Naive thymus-derived CD8-positive, alpha-beta T cell (primary cell): Measurements from ENCODE around the gene OR5B17. TPM values are rescaled to one million over a fixed set of nuclear protein-coding genes. Genes with fewer than 3 reads are reported as not detected.
"Not testable (repeated sequence)": the region's sequence is repeated elsewhere in the genome, so short reads cannot be mapped to it uniquely, and the experiment has no call there.

Experiments used
- ATAC-seq, 2 donors: fragments of 150-1000 bp; cut with Tn5 transposase in 1 of 2; sonication (Bioruptor Pico), chemical (Tn5 transposase) in 1 of 2; 1 replicate in 1 of 2; 2 replicates in 1 of 2; pipeline ENCODE4 v1.10.0; 2021; ENCODE audit warnings: mild to moderate bottlenecking in 2 of 2, moderate library complexity in 2 of 2
- POLR2A ChIA-PET: fragments of 350-600 bp; sonication (Branson Sonifier 250); formaldehyde crosslinking; loops from one replicate; lab custom pipeline; 2021; ENCODE audit warnings: antibody characterized with exemption; lab: Charles Lee
- DNase-seq, 10 donors: peaks; one replicate each; pipeline versions ENCODE4 v3.0.0 to v3.0.0-alpha.2; 2020 to 2022
- H3K27ac Mint-ChIP-seq, 10 donors: one replicate each; pipeline ENCODE4 v1.8.0; 2020 to 2022; ENCODE audit warnings: mild to moderate bottlenecking in 10 of 10, mixed read lengths in 10 of 10, moderate library complexity in 4 of 10, inconsistent platforms in 1 of 10
- H3K27me3 Mint-ChIP-seq, 5 donors: one replicate each; pipeline ENCODE4 v1.8.0; 2021 to 2022; ENCODE audit warnings: mixed read lengths in 5 of 5
- H3K36me3 Mint-ChIP-seq, 3 donors: one replicate each; pipeline ENCODE4 v1.8.0; 2020 to 2022; ENCODE audit warnings: mixed read lengths in 3 of 3, mild to moderate bottlenecking in 2 of 3, inconsistent platforms in 1 of 3
- H3K4me1 Mint-ChIP-seq, 4 donors: one replicate each; pipeline ENCODE4 v1.8.0; 2021 to 2022; ENCODE audit warnings: mixed read lengths in 4 of 4
- H3K4me3 Mint-ChIP-seq, 10 donors: one replicate each; pipeline ENCODE4 v1.8.0; 2020 to 2022; ENCODE audit warnings: mild to moderate bottlenecking in 10 of 10, mixed read lengths in 10 of 10, moderate library complexity in 6 of 10, inconsistent platforms in 1 of 10
- H3K9me3 Mint-ChIP-seq, 9 donors: one replicate each; pipeline ENCODE4 v1.8.0; 2020 to 2022; ENCODE audit warnings: mixed read lengths in 9 of 9, mild to moderate bottlenecking in 3 of 9, inconsistent platforms in 1 of 9, moderate library complexity in 1 of 9
- polyA plus RNA-seq, 3 donors: library from polyadenylated mRNA; unstranded; fragments of 300-500 nt; fragmentation: Illumina TruSeq; gene quantifications; one replicate each; pipeline ENCODE4 v1.2.3, GENCODE V29; 2021
- total RNA-seq, 8 experiments: library from RNA in 2 of 8; stranded (reverse) in 2 of 8; gene quantifications; one replicate each; pipeline ENCODE4 v1.2.3 and lab custom pipeline; 2021 to 2026

The OR5B17 gene
- total RNA-seq (not detected), polyA plus RNA-seq (not detected), total RNA-seq (lab: John Stamatoyannopoulos, UW) (0 reads per million in 6 experiments)

DNA sequence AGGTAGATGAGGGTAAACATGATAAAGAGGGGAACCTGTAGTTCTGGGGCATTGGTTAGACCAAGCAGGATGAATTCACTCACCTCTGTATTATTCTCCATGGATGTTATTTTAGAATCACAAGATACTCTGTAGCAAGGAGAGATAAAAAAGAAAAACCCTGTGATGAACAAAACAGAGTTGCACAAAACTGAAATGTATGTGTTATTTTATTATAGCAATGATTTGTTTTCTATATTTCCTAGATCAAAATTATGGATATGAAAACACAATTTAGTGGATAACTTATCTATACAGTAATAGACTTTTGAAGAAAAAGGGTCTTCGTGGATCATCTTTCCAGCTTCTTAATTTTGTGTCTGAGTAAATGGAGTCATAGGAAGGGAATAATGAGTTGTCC lies at the start of gene OR5B17:
Gene OR5B17 (minus strand): TSS at position 101 of the 400 bp plus-strand sequence. CDS start 0 bp downstream, at position 101.
- H3K27me3 Mint-ChIP-seq = peaks cover 3 to 13% (median 9%) of the 10 kb centered on the region in 5 donors
- H3K4me1 Mint-ChIP-seq = no peaks in the 10 kb centered on the region
- H3K27ac Mint-ChIP-seq = no peak within 1 kb of the TSS
- DNase-seq = no peak
- POLR2A ChIA-PET = no interaction called here
- no peaks in the 10 kb centered on the region for H3K9me3 Mint-ChIP-seq
- H3K36me3 Mint-ChIP-seq = no peaks in the 10 kb centered on the region
- H3K4me3 Mint-ChIP-seq = no peak within 1 kb of the TSS
- ATAC-seq = no peak

- no peak within 1 kb of the TSS for H3K4me3 Mint-ChIP-seq
- no peak for ATAC-seq
Observed at GRCh38 chr11:58406774-58407173, 47.9 kb upstream of the OR5B17 start, which contains the start of gene OR5B3. Gene OR5B3 (minus strand): TSS chr11:58406874. CDS start chr11:58403409, 3,465 bp downstream.

DNA sequence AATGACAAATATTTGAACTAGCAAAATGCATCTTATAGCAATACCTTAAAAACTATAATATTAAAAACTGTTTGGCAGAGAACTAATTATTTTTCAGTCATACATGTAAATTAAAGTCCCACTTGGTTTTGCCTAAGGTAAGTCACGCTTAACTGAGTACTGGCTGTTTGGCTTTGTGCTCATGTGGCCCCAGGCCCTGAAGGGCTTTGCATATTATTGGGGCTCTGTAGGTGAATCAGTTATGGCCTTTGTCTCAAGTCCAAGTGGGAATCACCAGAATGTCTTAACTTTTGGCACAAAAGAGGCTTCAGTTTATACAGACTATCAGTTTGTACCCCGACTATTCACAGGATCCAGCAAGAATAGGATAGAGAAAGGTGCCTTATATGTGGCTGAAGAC lies 40.8 kb upstream of the OR5B17 start:
- peaks cover 0 to 11% (median 9%) of the 10 kb centered on the region in 9 donors for H3K9me3 Mint-ChIP-seq
- H3K27ac Mint-ChIP-seq, ATAC-seq, DNase-seq, POLR2A ChIA-PET, H3K4me3 Mint-ChIP-seq, H3K36me3 Mint-ChIP-seq, H3K27me3 Mint-ChIP-seq, H3K4me1 Mint-ChIP-seq: not testable (repeated sequence)

More at GRCh38 chr11:58406774-58407173, 47.9 kb upstream of the OR5B17 start, which contains the start of gene OR5B3:
- Mint-ChIP-seq H3K27me3 (peaks cover 0 to 4% (median 3%) of the 10 kb centered on the region in 5 donors), H3K4me1 (no peaks in the 10 kb centered on the region), H3K27ac (no peak within 1 kb of the TSS), H3K9me3 (peaks cover 0 to 44% (median 35%) of the 10 kb centered on the region in 9 donors), H3K36me3 (peaks cover 3 to 31% (median 18%) of the 10 kb centered on the region in 3 donors)
- POLR2A ChIA-PET = no interaction called here
- no peak for DNase-seq

DNA sequence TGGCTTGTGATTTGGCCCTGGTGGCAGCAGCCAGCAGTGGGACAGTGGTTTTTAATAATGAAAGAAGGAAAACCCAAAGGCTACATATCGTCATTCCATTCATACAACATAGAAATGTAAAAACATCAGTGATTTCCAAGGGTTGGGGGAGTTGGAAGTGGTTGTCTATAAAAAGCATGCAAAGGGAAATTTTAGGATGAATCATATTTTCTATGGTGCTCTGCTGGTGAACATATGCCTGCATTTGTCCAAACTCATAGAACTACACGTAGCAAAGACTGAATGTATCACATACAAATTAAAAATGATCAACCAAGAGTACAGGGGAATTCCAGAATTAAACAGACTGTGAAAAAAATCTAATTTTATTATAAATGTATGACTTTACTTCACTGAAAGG lies 36.7 kb upstream of the OR5B17 start:
- ATAC-seq (no peak), DNase-seq (no peak)
- POLR2A ChIA-PET = no interaction called here
- H3K36me3 Mint-ChIP-seq = peaks cover 0 to 13% (median 8%) of the 10 kb centered on the region in 3 donors
- no peak overlapping the region for H3K4me3 Mint-ChIP-seq
- H3K4me1 Mint-ChIP-seq = no peaks in the 10 kb centered on the region
- no peak overlapping the region for H3K27ac Mint-ChIP-seq
- H3K9me3 Mint-ChIP-seq = peaks cover 0 to 15% (median 10%) of the 10 kb centered on the region in 9 donors
- peaks cover 0 to 4% (median 0%) of the 10 kb centered on the region in 5 donors for H3K27me3 Mint-ChIP-seq

DNA sequence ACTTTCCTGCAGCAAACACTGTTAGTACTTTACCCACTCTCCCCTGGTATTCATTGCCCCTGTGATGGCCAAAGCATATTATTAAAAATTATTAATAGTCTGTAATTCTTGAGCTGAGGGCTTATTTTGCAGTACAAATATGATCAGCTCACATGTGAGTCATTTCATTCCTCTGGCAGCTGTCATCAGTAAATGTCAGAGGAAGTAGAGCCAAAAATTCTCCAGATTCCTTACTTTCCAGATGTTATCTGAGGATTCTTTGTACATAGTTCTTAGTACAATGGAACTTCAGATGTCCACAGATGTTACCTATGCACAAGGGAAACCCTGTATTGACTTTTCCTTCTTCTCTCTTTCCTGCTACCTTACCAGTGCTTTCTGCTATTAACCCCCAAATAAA lies 35.3 kb upstream of the OR5B17 start:
- Mint-ChIP-seq H3K27ac (no peak overlapping the region), H3K36me3 (peaks cover 0 to 13% (median 8%) of the 10 kb centered on the region in 3 donors), H3K4me1 (no peaks in the 10 kb centered on the region), H3K27me3 (peaks cover 0 to 4% (median 0%) of the 10 kb centered on the region in 5 donors), H3K4me3 (no peak overlapping the region), H3K9me3 (peaks cover 0 to 15% (median 10%) of the 10 kb centered on the region in 9 donors)
- DNase-seq (no peak), ATAC-seq (no peak)
- POLR2A ChIA-PET = no interaction called here

- DNase-seq = no peak
- H3K36me3 Mint-ChIP-seq = peaks cover 0 to 13% (median 8%) of the 10 kb centered on the region in 3 donors
- H3K27me3 Mint-ChIP-seq = peaks cover 0 to 4% (median 0%) of the 10 kb centered on the region in 5 donors
- no peaks in the 10 kb centered on the region for H3K4me1 Mint-ChIP-seq
- ATAC-seq = no peak
- no peak overlapping the region for H3K4me3 Mint-ChIP-seq
- POLR2A ChIA-PET = no interaction called here
- peaks cover 0 to 15% (median 10%) of the 10 kb centered on the region in 9 donors for H3K9me3 Mint-ChIP-seq
- no peak overlapping the region for H3K27ac Mint-ChIP-seq
Observed at GRCh38 chr11:58392746-58393145, 33.9 kb upstream of the OR5B17 start.

DNA sequence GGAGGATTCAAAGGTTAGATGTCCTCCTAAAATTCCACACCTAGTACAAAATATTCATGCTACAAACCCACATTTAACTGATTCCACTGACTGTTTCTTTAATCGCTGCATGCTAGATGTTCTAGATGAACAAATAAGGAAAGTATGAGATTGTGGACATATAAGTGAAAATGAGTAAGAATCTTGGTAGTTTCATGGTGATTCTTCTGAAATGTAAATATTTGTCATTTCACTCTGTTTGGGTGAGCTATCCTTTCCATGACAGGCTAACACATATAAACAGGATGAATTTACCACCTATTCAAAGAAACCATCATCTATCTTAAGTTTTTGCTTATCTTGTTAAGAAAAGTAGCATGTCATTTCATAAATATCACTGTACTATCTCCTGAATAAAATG lies 33.0 kb upstream of the OR5B17 start:
- ATAC-seq = no peak

GRCh38 chr11:58390551-58391063 lies 31.7 kb upstream of the OR5B17 start:
- peaks cover 0 to 14% (median 6%) of the 10 kb centered on the region in 9 donors for H3K9me3 Mint-ChIP-seq
- no peaks in the 10 kb centered on the region for H3K4me1 Mint-ChIP-seq
- DNase-seq (peak in 1 of 10 donors; percentile 60), ATAC-seq (no peak)
- H3K27ac Mint-ChIP-seq = no peak overlapping the region
- H3K36me3 Mint-ChIP-seq = peaks cover 0 to 13% (median 8%) of the 10 kb centered on the region in 3 donors
- H3K27me3 Mint-ChIP-seq = peaks cover 0 to 4% (median 0%) of the 10 kb centered on the region in 5 donors
- POLR2A ChIA-PET = no interaction called here
- no peak overlapping the region for H3K4me3 Mint-ChIP-seq

More for the DNA sequence above, 33.0 kb upstream of the OR5B17 start:
- POLR2A ChIA-PET = no interaction called here
- Mint-ChIP-seq H3K27ac (no peak overlapping the region), H3K4me3 (no peak overlapping the region), H3K27me3 (peaks cover 0 to 4% (median 0%) of the 10 kb centered on the region in 5 donors), H3K36me3 (peaks cover 0 to 13% (median 8%) of the 10 kb centered on the region in 3 donors), H3K4me1 (no peaks in the 10 kb centered on the region), H3K9me3 (peaks cover 0 to 15% (median 10%) of the 10 kb centered on the region in 9 donors)
- no peak for DNase-seq

- ATAC-seq (no peak), DNase-seq (no peak)
- POLR2A ChIA-PET = no interaction called here
- Mint-ChIP-seq H3K27me3 (peaks cover 3 to 9% (median 9%) of the 10 kb centered on the region in 5 donors), H3K4me3 (no peak overlapping the region), H3K36me3 (no peaks in the 10 kb centered on the region), H3K4me1 (no peaks in the 10 kb centered on the region), H3K9me3 (no peaks in the 10 kb centered on the region), H3K27ac (no peak overlapping the region)
Observed at GRCh38 chr11:58354727-58355126, 4.1 kb downstream of the OR5B17 start.

DNA sequence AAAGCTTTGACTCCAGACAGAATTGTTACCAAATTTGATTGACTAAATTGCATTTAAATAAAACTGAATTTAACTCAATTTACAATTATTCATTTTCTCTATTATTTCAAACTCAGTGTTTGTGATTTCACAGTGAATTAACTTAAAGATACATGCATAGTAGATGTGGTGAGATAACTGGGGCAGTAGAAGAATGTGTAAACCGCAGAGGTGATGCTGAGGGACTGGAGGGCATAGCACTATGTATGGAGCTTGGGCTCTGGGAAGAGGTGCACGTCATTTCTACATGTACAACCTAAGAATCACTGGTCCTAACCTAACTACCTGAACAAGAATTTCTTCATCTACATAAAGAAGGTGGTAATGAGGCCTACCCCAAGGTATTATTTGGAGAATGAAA lies 13.7 kb downstream of the OR5B17 start:
- H3K9me3 Mint-ChIP-seq = peaks cover 0 to 7% (median 0%) of the 10 kb centered on the region in 9 donors
- H3K27ac Mint-ChIP-seq = no peak overlapping the region
- H3K27me3 Mint-ChIP-seq = peaks cover 2 to 10% (median 8%) of the 10 kb centered on the region in 5 donors
- no peak overlapping the region for H3K4me3 Mint-ChIP-seq
- H3K36me3 Mint-ChIP-seq = peaks cover 0 to 7% (median 4%) of the 10 kb centered on the region in 3 donors
- POLR2A ChIA-PET = no interaction called here
- ATAC-seq (no peak), DNase-seq (no peak)
- no peaks in the 10 kb centered on the region for H3K4me1 Mint-ChIP-seq

DNA sequence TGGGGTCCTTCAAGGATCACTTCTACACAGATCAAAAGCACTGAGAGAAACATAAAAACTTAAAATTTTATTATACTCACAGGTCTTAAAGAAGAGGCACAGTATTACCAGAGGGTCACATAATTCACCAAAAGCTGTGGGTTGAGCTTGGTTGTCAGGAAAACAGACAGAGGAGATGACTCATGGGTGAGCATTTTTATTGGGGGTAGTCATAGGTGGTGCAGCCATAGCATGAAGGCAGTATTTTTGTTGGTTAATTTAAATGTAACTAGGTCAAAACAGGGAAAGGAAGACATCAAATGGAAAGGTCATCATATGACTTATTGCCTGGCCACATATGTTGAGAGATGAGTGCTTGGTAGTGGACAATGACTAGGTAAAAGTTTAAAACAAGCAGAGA lies 24.2 kb downstream of the OR5B17 start:
- Mint-ChIP-seq H3K4me1 (no peaks in the 10 kb centered on the region), H3K27ac (no peak overlapping the region), H3K9me3 (peaks cover 10 to 35% (median 19%) of the 10 kb centered on the region in 9 donors), H3K4me3 (no peak overlapping the region), H3K27me3 (peaks cover 15 to 27% (median 20%) of the 10 kb centered on the region in 5 donors), H3K36me3 (peaks cover 0 to 21% (median 0%) of the 10 kb centered on the region in 3 donors)
- POLR2A ChIA-PET = no interaction called here
- DNase-seq (no peak), ATAC-seq (no peak)

DNA sequence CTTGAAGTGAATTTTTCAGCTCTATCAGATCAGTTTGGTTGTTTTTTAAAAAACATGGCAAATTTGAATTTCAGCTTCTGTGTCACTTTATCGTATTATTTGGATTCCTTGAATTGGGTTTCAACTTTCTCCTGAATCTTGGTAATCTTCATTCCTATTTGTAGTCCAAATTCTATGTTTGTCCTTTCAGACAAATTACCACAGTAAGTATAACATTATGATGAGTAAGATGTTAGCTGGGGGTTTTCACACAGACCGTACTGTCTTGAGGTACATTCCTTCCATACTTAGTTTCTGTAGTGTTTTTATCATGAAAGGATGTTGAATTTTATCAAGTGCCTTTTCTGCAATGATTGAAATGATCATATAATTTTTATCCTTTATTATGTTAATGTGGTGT lies 28.0 kb downstream of the OR5B17 start:
- H3K27ac Mint-ChIP-seq = no peak overlapping the region
- DNase-seq (no peak), ATAC-seq (no peak)
- no peaks in the 10 kb centered on the region for H3K4me1 Mint-ChIP-seq
- peaks cover 10 to 69% (median 27%) of the 10 kb centered on the region in 9 donors for H3K9me3 Mint-ChIP-seq
- POLR2A ChIA-PET = no interaction called here
- peaks cover 0 to 42% (median 10%) of the 10 kb centered on the region in 3 donors for H3K36me3 Mint-ChIP-seq
- H3K4me3 Mint-ChIP-seq = no peak overlapping the region
- H3K27me3 Mint-ChIP-seq = peaks cover 12 to 32% (median 20%) of the 10 kb centered on the region in 5 donors

DNA sequence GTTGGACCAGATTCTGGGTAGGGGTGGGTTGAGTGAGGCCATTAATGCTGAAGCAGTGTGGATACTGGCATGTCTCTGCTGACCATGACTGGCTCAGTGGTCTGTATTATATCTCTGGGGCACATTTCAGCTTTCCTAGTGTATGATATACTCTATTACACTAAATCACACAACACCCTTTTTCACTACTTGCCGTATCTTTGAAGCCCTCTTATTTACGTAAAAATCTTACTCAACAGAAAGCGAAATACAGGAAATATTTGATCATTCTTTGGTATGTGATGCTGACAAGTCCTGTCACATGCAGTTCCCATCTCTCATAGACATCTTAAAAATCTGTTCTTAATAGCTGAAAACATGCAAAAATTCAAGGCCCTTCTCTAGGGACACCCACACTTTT lies 40.3 kb downstream of the OR5B17 start:
- Mint-ChIP-seq H3K4me3 (no peak overlapping the region), H3K9me3 (peaks cover 0 to 5% (median 0%) of the 10 kb centered on the region in 9 donors), H3K27ac (no peak overlapping the region), H3K36me3 (no peaks in the 10 kb centered on the region), H3K27me3 (peaks cover 0 to 12% (median 2%) of the 10 kb centered on the region in 5 donors), H3K4me1 (no peaks in the 10 kb centered on the region)
- POLR2A ChIA-PET = no interaction called here
- ATAC-seq = no peak
- DNase-seq = no peak
